ENCODE measurements around the gene PNO1.
A peak's percentile ranks its signal among the peaks of the same experiment; 100 is the strongest.

PNO1 gene

GRCh38 chr2:68200157-68200787, 42.6 kb downstream of the PNO1 start:
- no peak for DNase-seq

- peak; percentile 35 for DNase-seq
Observed at GRCh38 chr2:68203587-68203986, 45.9 kb downstream of the PNO1 start.

- DNase-seq, result no peak
Observed at GRCh38 chr2:68206793-68207192, 49.1 kb downstream of the PNO1 start.

- no peak for DNase-seq
Observed at GRCh38 chr2:68214381-68214780, 56.7 kb downstream of the PNO1 start.

GRCh38 chr2:68216454-68217310, 59.0 kb downstream of the PNO1 start:
- no peak for DNase-seq

GRCh38 chr2:68217729-68218128, 60.0 kb downstream of the PNO1 start:
- DNase-seq, result no peak

GRCh38 chr2:68218343-68218901, 60.7 kb downstream of the PNO1 start:
- DNase-seq, result no peak

GRCh38 chr2:68222287-68222686, 64.6 kb downstream of the PNO1 start:
- no peak for DNase-seq

GRCh38 chr2:68223419-68223818, 65.7 kb downstream of the PNO1 start:
- no peak for DNase-seq

GRCh38 chr2:68225119-68225632, 67.5 kb downstream of the PNO1 start:
- DNase-seq, result peak; percentile 41

Measured in CD4-positive, alpha-beta T cell treated with Interleukin-21 for 1 hour (primary cell).